ENCODE results near the gene POLD1.

DNA sequence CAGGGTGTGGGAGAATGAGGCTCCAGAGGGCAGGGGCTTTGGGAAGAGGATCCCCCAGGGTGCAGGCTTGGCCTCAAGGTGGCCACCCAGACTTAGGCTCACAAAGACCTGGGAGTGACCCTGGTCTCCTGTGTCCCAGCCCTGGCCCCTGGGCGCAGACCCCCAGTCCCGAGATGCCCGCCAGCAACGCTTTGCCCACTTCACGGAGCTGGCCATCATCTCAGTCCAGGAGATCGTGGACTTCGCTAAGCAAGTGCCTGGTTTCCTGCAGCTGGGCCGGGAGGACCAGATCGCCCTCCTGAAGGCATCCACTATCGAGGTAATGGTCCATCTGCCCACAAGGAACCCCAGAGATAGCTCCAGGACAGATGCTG, 5.3 kb upstream of the POLD1 start:
- no peak for TF ChIP-seq EZH2 (IDR thresholded peaks at IDR 0.05; ENCODE audit: borderline replicate concordance, low read depth, low read length, severe bottlenecking)
- TF ChIP-seq, protein P1, sequence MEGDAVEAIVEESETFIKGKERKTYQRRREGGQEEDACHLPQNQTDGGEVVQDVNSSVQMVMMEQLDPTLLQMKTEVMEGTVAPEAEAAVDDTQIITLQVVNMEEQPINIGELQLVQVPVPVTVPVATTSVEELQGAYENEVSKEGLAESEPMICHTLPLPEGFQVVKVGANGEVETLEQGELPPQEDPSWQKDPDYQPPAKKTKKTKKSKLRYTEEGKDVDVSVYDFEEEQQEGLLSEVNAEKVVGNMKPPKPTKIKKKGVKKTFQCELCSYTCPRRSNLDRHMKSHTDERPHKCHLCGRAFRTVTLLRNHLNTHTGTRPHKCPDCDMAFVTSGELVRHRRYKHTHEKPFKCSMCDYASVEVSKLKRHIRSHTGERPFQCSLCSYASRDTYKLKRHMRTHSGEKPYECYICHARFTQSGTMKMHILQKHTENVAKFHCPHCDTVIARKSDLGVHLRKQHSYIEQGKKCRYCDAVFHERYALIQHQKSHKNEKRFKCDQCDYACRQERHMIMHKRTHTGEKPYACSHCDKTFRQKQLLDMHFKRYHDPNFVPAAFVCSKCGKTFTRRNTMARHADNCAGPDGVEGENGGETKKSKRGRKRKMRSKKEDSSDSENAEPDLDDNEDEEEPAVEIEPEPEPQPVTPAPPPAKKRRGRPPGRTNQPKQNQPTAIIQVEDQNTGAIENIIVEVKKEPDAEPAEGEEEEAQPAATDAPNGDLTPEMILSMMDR (IDR thresholded peaks at IDR 0.05; ENCODE audit: extremely low read depth in 1 of 2, insufficient read depth in 1 of 2, low read depth in 1 of 2, low read length in 2 of 2): no peak
- no peak for TF ChIP-seq POLR2A (IDR thresholded peaks at IDR 0.05; ENCODE audit: low read depth, low read length)
- no peak for TF ChIP-seq MYC (IDR thresholded peaks at IDR 0.05; ENCODE audit: low read depth, low read length)
- TF ChIP-seq, protein P2, sequence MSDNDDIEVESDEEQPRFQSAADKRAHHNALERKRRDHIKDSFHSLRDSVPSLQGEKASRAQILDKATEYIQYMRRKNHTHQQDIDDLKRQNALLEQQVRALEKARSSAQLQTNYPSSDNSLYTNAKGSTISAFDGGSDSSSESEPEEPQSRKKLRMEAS (IDR thresholded peaks at IDR 0.05; ENCODE audit: insufficient read depth, insufficient read length): no peak
- no peak for TF ChIP-seq POLR2AphosphoS5 (IDR thresholded peaks at IDR 0.05; ENCODE audit: insufficient read depth, low read depth, low read length)
- TF ChIP-seq GATA2 (IDR thresholded peaks at IDR 0.05; ENCODE audit: insufficient read depth, insufficient read length, low read depth, low read length): no peak
- no peak for TF ChIP-seq FOS (IDR thresholded peaks at IDR 0.05; ENCODE audit: borderline replicate concordance, insufficient read depth, low read length)
- no peak for TF ChIP-seq JUN (IDR thresholded peaks at IDR 0.05; ENCODE audit: borderline replicate concordance, insufficient read depth, insufficient read length, low read depth)
